Measurements from ENCODE around the gene CUX1. TPM values are rescaled to one million over a fixed set of nuclear protein-coding genes. Genes with fewer than 3 reads are reported as not detected.

Gene CUX1
- total RNA-seq, 4 donors from 2014 or later, result 42.8 to 59.0 (median 47.4) TPM

- no peak for TF ChIP-seq CTCF (IDR thresholded peaks at IDR 0.05; ENCODE audit: low read depth)
Observed at GRCh38 chr7:101935521-101936141, 118.2 kb downstream of the CUX1 start.

GRCh38 chr7:101936223-101936610 is 118.8 kb downstream of the CUX1 start:
- no peak for TF ChIP-seq CTCF (IDR thresholded peaks at IDR 0.05; ENCODE audit: low read depth)

- TF ChIP-seq CTCF (IDR thresholded peaks at IDR 0.05; ENCODE audit: low read depth), result no peak
Observed at GRCh38 chr7:101936611-101937231, 119.3 kb downstream of the CUX1 start.

- no peak for TF ChIP-seq CTCF (IDR thresholded peaks at IDR 0.05; ENCODE audit: low read depth)
Observed at GRCh38 chr7:101937717-101938514, 120.5 kb downstream of the CUX1 start.

- no peak for TF ChIP-seq CTCF (IDR thresholded peaks at IDR 0.05; ENCODE audit: low read depth)
Observed at GRCh38 chr7:101939136-101939695, 121.8 kb downstream of the CUX1 start.

GRCh38 chr7:101940151-101940550 is 122.7 kb downstream of the CUX1 start:
- TF ChIP-seq CTCF (IDR thresholded peaks at IDR 0.05; ENCODE audit: low read depth), result no peak

GRCh38 chr7:101940830-101941229 is 123.4 kb downstream of the CUX1 start:
- TF ChIP-seq CTCF (IDR thresholded peaks at IDR 0.05; ENCODE audit: low read depth), result no peak

All from subcutaneous adipose tissue (tissue), 4 donors.